MCF 10A (cell line): Measurements from ENCODE around the gene DPP3. TPM values are rescaled to one million over a fixed set of nuclear protein-coding genes. Genes with fewer than 3 reads are reported as not detected.

Experiments
- BruUV-seq: library from RNA; stranded (reverse); fragments of 400-500 nt; replicated peaks from 2 replicates; lab custom pipeline; 2021; lab: Mats Ljungman, UMichigan
- CTCF ChIA-PET: fragments of 300-600 bp; sonication (Branson Sonifier 250); formaldehyde crosslinking; extraction: SDS; loops from one replicate; lab custom pipeline; 2021; ENCODE audit warnings: antibody characterized with exemption, inconsistent platforms; lab: Yijun Ruan, JAX
- POLR2A ChIA-PET: fragments of 300-600, 350-650 bp; sonication (Branson Sonifier 250); formaldehyde crosslinking; extraction: SDS; loops from one replicate; lab custom pipeline; 2020; ENCODE audit warnings: antibody characterized with exemption, inconsistent platforms; lab: Yijun Ruan, JAX
- DNase-seq: peaks from one replicate; pipeline ENCODE4 v3.0.0-alpha.2; 2018; ENCODE audit not compliant: unreplicated experiment
- H3K27ac Mint-ChIP-seq: one replicate; pipeline ENCODE4 v1.8.0; 2022; ENCODE audit warnings: mild to moderate bottlenecking, low read depth, mixed read lengths; ENCODE audit not compliant: unreplicated experiment
- H3K27me3 Mint-ChIP-seq: one replicate; pipeline ENCODE4 v1.8.0; 2022; ENCODE audit warnings: mixed read lengths; ENCODE audit not compliant: insufficient read depth, unreplicated experiment
- H3K36me3 Mint-ChIP-seq: one replicate; pipeline ENCODE4 v1.8.0; 2022; ENCODE audit warnings: mild to moderate bottlenecking, moderate library complexity, mixed read lengths; ENCODE audit not compliant: insufficient read depth, unreplicated experiment
- H3K4me1 Mint-ChIP-seq: one replicate; pipeline ENCODE4 v1.8.0; 2022; ENCODE audit warnings: mixed read lengths; ENCODE audit not compliant: insufficient read depth, unreplicated experiment
- H3K4me3 Mint-ChIP-seq: one replicate; pipeline ENCODE4 v1.8.0; 2022; ENCODE audit warnings: mild to moderate bottlenecking, moderate library complexity, mixed read lengths; ENCODE audit not compliant: unreplicated experiment
- H3K9me3 Mint-ChIP-seq: one replicate; pipeline ENCODE4 v1.8.0; 2022; ENCODE audit warnings: mixed read lengths; ENCODE audit not compliant: unreplicated experiment
- intact Hi-C: fragments of 100-400 bp; cut with micrococcal nuclease; formaldehyde crosslinking; loops from 2 replicates; pipeline ENCODE4 v1.14.1; 2022
- total RNA-seq: library from RNA; stranded (reverse); gene quantifications from 2 replicates; pipeline ENCODE4 v1.2.3, GENCODE V29; 2022
- TF ChIP-seq, protein P1 (sequence below): fragments of 200-600 bp; IDR thresholded peaks from one replicate; pipeline ENCODE4 v1.8.0; 2022; ENCODE audit warnings: antibody characterized with exemption, mild to moderate bottlenecking; ENCODE audit not compliant: unreplicated experiment

Gene DPP3
- total RNA-seq, 1 experiment from 2014 or later: 40.9 TPM

DNA sequence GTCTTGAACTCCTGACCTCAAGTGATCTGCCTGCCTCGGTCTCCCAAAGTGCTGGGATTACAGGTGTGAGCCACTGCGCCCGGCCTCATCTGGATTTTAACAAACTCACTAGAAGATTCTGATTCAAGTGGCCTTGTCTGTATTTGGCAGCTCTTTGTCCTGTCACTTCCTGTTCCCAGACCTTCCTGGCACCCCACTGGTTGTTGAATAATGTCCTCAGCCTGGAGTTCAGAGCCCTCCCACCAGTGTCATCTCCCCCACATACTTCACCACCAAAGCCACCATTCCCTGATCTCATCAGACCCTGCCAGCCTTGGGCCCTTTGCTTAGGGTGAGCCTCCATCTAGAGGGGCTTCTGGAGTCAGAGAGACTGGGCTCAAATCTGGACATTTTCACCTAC, 10.2 kb upstream of the DPP3 start:
- Mint-ChIP-seq H3K36me3 (peaks cover 18% of the 10 kb centered on the region), H3K4me1 (no peaks in the 10 kb centered on the region), H3K27ac (no peak overlapping the region), H3K4me3 (no peak overlapping the region), H3K27me3 (no peaks in the 10 kb centered on the region), H3K9me3 (no peaks in the 10 kb centered on the region)
- no TSS peak for BruUV-seq
- POLR2A ChIA-PET: interaction anchor here (1.3 kb wide), 1 partner anchor 31 kb away, joined by 4 read pairs; the partner anchor contains the start of gene MRPL11
- DNase-seq: no peak
- CTCF ChIA-PET: interaction anchor here (0.6 to 1.4 kb wide), 2 partner anchors 8 to 673 kb away, joined by 3 to 9 read pairs; no protein-coding TSS in a partner anchor
- TF ChIP-seq, protein P1, sequence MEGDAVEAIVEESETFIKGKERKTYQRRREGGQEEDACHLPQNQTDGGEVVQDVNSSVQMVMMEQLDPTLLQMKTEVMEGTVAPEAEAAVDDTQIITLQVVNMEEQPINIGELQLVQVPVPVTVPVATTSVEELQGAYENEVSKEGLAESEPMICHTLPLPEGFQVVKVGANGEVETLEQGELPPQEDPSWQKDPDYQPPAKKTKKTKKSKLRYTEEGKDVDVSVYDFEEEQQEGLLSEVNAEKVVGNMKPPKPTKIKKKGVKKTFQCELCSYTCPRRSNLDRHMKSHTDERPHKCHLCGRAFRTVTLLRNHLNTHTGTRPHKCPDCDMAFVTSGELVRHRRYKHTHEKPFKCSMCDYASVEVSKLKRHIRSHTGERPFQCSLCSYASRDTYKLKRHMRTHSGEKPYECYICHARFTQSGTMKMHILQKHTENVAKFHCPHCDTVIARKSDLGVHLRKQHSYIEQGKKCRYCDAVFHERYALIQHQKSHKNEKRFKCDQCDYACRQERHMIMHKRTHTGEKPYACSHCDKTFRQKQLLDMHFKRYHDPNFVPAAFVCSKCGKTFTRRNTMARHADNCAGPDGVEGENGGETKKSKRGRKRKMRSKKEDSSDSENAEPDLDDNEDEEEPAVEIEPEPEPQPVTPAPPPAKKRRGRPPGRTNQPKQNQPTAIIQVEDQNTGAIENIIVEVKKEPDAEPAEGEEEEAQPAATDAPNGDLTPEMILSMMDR: no peak
- intact Hi-C loops: no loop called here

DNA sequence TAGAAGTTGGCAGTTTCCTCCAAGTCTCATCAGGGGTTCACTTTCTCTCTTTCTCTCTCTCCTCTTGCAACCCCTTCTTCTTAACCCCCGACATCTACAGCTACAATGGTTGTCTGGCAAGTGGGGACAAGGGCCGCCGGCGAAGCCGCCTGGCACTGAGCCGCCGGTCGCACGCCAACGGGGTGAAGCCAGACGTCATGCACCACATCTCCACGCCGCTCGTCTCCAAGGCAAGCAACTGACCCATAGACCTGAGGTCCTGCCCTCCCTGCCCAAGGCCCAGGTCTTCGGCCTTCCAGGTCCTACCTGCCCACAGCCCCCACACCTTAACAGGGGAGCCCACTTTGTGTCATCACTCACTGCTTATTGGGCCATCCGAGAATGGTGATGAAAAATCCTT, 9.1 kb upstream of the DPP3 start:
- ChIA-PET POLR2A (interaction anchor here (0.6 to 1.2 kb wide), 2 partner anchors 9 to 363 kb away, joined by 3 to 5 read pairs; partner anchors contain the start of gene DPP3), CTCF (interaction anchor here (1.0 kb wide), 1 partner anchor 918 kb away, joined by 4 read pairs; no protein-coding TSS in a partner anchor)
- BruUV-seq: no TSS peak
- Mint-ChIP-seq H3K4me3 (no peak overlapping the region), H3K27me3 (no peaks in the 10 kb centered on the region), H3K4me1 (no peaks in the 10 kb centered on the region), H3K36me3 (peaks cover 18% of the 10 kb centered on the region), H3K27ac (no peak overlapping the region), H3K9me3 (no peaks in the 10 kb centered on the region)
- DNase-seq: no peak
- TF ChIP-seq, protein P1: no peak
- intact Hi-C loops: no loop called here

DNA sequence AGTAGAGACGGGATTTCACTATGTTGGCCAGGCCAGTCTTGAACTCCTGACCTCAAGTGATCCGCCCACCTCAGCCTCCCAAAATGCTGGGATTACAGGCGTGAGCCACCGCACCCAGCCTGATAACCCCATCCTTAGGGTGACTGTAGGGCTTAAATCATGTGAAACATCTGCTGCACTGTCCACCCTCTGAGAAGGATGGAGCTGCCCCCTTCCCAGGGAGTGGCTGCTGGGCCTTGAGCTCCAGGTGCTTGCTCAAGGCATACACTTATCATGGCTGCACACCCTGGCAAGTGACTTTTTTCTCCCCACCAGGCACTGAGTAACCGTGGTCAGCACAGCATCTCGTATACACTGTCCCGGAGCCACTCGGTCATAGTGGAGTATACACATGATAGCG, 8.2 kb upstream of the DPP3 start:
- Mint-ChIP-seq H3K9me3 (no peaks in the 10 kb centered on the region), H3K4me1 (no peaks in the 10 kb centered on the region), H3K36me3 (peaks cover 27% of the 10 kb centered on the region), H3K27ac (no peak overlapping the region), H3K4me3 (no peak overlapping the region), H3K27me3 (no peaks in the 10 kb centered on the region)
- CTCF ChIA-PET: interaction anchor here (0.6 to 1.1 kb wide), 4 partner anchors 37 to 917 kb away, joined by 4 to 5 read pairs (median 4); no protein-coding TSS in a partner anchor
- POLR2A ChIA-PET: interaction anchor here (0.9 kb wide), 2 partner anchors 54 to 145 kb away, joined by 3 read pairs; partner anchors contain the start of gene RBM14
- intact Hi-C loops: no loop called here
- no TSS peak for BruUV-seq
- no peak for DNase-seq
- TF ChIP-seq, protein P1: no peak

DNA sequence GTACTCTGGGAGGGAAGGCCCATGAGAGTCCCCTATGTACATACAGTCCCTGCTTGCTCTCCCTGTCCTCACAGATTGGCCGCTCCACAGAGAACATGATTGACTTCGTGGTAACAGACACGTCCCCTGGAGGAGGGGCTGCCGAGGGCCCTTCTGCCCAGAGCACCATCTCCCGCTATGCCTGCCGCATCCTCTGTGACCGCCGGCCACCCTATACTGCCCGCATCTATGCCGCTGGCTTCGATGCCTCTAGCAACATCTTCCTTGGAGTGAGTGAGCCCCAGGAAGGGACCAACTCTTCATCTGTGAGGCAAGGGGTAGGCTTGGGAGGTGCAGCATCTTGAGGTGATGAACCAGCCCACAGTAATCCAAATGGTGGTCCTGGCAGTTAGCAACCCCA, 7.1 kb upstream of the DPP3 start:
- ChIA-PET CTCF (no interaction called here), POLR2A (interaction anchor here (0.6 kb wide), 2 partner anchors 191 to 275 kb away, joined by 4 to 5 read pairs; no protein-coding TSS in a partner anchor)
- intact Hi-C loops: no loop called here
- TF ChIP-seq, protein P1: no peak
- no TSS peak for BruUV-seq
- peaks cover 8% of the 10 kb centered on the region for H3K4me1 Mint-ChIP-seq
- DNase-seq: no peak
- no peak overlapping the region for H3K4me3 Mint-ChIP-seq
- no peak overlapping the region for H3K27ac Mint-ChIP-seq
- no peaks in the 10 kb centered on the region for H3K27me3 Mint-ChIP-seq
- no peaks in the 10 kb centered on the region for H3K9me3 Mint-ChIP-seq
- peaks cover 27% of the 10 kb centered on the region for H3K36me3 Mint-ChIP-seq
